Effector memory CD8-positive, alpha-beta T cell (primary cell): ENCODE data around the gene NAP1L1.
A peak's percentile ranks its signal among the peaks of the same experiment; 100 is the strongest.

Experiments
- ATAC-seq: fragments of 150-1000 bp; cut with Tn5 transposase; replicated peaks from 2 replicates; pipeline ENCODE4 v1.10.0; 2021; ENCODE audit warnings: mild to moderate bottlenecking, moderate library complexity
- DNase-seq, 3 experiments: peaks; one replicate each; pipeline ENCODE4 v3.0.0; 2021
- H3K27ac Mint-ChIP-seq, 2 donors: one replicate each; pipeline ENCODE4 v1.8.0; 2022; ENCODE audit warnings: mild to moderate bottlenecking in 2 of 2, mixed read lengths in 2 of 2, moderate library complexity in 2 of 2
- H3K27me3 Mint-ChIP-seq, 2 donors: one replicate each; pipeline ENCODE4 v1.8.0; 2022; ENCODE audit warnings: mixed read lengths in 2 of 2
- H3K36me3 Mint-ChIP-seq: one replicate; pipeline ENCODE4 v1.8.0; 2022; ENCODE audit warnings: mild to moderate bottlenecking, moderate library complexity, mixed read lengths; ENCODE audit not compliant: insufficient read depth
- H3K4me1 Mint-ChIP-seq, 2 donors: one replicate each; pipeline ENCODE4 v1.8.0; 2022; ENCODE audit warnings: low read depth in 2 of 2, mixed read lengths in 2 of 2
- H3K4me3 Mint-ChIP-seq, 2 donors: one replicate each; pipeline ENCODE4 v1.8.0; 2022; ENCODE audit warnings: mild to moderate bottlenecking in 2 of 2, mixed read lengths in 2 of 2, moderate library complexity in 2 of 2
- H3K9me3 Mint-ChIP-seq, 2 donors: one replicate each; pipeline ENCODE4 v1.8.0; 2022; ENCODE audit warnings: mixed read lengths in 2 of 2

The NAP1L1 gene

GRCh38 chr12:76014007-76014406, 70.5 kb downstream of the NAP1L1 start:
- H3K27me3 Mint-ChIP-seq, result no peaks in the 10 kb centered on the region
- H3K27ac Mint-ChIP-seq, result peak overlapping the region in 1 of 2 donors; percentile 19
- H3K36me3 Mint-ChIP-seq, result peaks cover 4% of the 10 kb centered on the region
- H3K4me1 Mint-ChIP-seq, result peaks cover 5 to 8% of the 10 kb centered on the region in 2 donors
- no peak overlapping the region for H3K4me3 Mint-ChIP-seq
- DNase-seq (no peak), ATAC-seq (no peak)
- no peaks in the 10 kb centered on the region for H3K9me3 Mint-ChIP-seq

- DNase-seq, result no peak
- peaks cover 5% of the 10 kb centered on the region in 2 donors for H3K4me1 Mint-ChIP-seq
- H3K36me3 Mint-ChIP-seq, result peaks cover 4% of the 10 kb centered on the region
- peak overlapping the region in 1 of 2 donors; percentile 19 for H3K27ac Mint-ChIP-seq
- no peak overlapping the region for H3K4me3 Mint-ChIP-seq
- H3K27me3 Mint-ChIP-seq, result no peaks in the 10 kb centered on the region
- no peak for ATAC-seq
- H3K9me3 Mint-ChIP-seq, result no peaks in the 10 kb centered on the region
Measured at GRCh38 chr12:76013603-76014002, 70.9 kb downstream of the NAP1L1 start.

DNA sequence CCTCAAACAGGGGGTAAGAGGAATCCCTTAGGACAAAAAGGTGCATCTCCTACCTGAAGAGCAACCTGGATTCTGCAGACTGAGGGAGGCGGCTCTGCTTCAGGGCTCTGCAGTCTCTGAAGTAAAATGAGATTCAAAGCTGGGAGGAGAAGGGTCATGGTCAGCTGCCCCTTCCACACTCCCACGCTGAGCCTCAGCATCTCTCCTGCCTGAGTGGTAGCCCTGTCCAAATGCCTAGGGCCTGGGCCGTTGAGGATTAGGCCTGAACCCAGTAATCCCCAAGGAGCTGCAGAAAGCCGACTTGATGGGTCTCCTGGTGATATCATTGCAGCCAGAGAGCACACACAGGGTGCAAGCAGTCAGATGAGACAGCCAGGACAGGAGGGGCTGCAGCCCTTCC, 71.8 kb downstream of the NAP1L1 start:
- DNase-seq, result no peak
- H3K9me3 Mint-ChIP-seq, result no peaks in the 10 kb centered on the region
- ATAC-seq, result no peak
- H3K4me3 Mint-ChIP-seq, result no peak overlapping the region
- H3K36me3 Mint-ChIP-seq, result peaks cover 4% of the 10 kb centered on the region
- H3K4me1 Mint-ChIP-seq, result peaks cover 0 to 5% of the 10 kb centered on the region in 2 donors
- no peaks in the 10 kb centered on the region for H3K27me3 Mint-ChIP-seq
- no peak overlapping the region for H3K27ac Mint-ChIP-seq

GRCh38 chr12:76010732-76011458, 73.6 kb downstream of the NAP1L1 start:
- H3K27ac Mint-ChIP-seq, result no peak overlapping the region
- DNase-seq, result no peak
- H3K36me3 Mint-ChIP-seq, result peaks cover 4% of the 10 kb centered on the region
- peaks cover 0 to 5% of the 10 kb centered on the region in 2 donors for H3K4me1 Mint-ChIP-seq
- H3K9me3 Mint-ChIP-seq, result no peaks in the 10 kb centered on the region
- no peaks in the 10 kb centered on the region for H3K27me3 Mint-ChIP-seq
- ATAC-seq, result no peak
- H3K4me3 Mint-ChIP-seq, result no peak overlapping the region

- no peak overlapping the region for H3K27ac Mint-ChIP-seq
- no peaks in the 10 kb centered on the region for H3K9me3 Mint-ChIP-seq
- H3K36me3 Mint-ChIP-seq, result no peaks in the 10 kb centered on the region
- ATAC-seq (no peak), DNase-seq (no peak)
- H3K27me3 Mint-ChIP-seq, result no peaks in the 10 kb centered on the region
- no peaks in the 10 kb centered on the region for H3K4me1 Mint-ChIP-seq
- no peak overlapping the region for H3K4me3 Mint-ChIP-seq
Measured at GRCh38 chr12:76008428-76008827, 76.1 kb downstream of the NAP1L1 start.

- no peak overlapping the region for H3K4me3 Mint-ChIP-seq
- no peaks in the 10 kb centered on the region for H3K27me3 Mint-ChIP-seq
- H3K36me3 Mint-ChIP-seq, result no peaks in the 10 kb centered on the region
- H3K9me3 Mint-ChIP-seq, result no peaks in the 10 kb centered on the region
- ATAC-seq, result no peak
- no peaks in the 10 kb centered on the region for H3K4me1 Mint-ChIP-seq
- H3K27ac Mint-ChIP-seq, result no peak overlapping the region
- DNase-seq, result no peak
Measured at GRCh38 chr12:76007640-76008039, 76.8 kb downstream of the NAP1L1 start.

DNA sequence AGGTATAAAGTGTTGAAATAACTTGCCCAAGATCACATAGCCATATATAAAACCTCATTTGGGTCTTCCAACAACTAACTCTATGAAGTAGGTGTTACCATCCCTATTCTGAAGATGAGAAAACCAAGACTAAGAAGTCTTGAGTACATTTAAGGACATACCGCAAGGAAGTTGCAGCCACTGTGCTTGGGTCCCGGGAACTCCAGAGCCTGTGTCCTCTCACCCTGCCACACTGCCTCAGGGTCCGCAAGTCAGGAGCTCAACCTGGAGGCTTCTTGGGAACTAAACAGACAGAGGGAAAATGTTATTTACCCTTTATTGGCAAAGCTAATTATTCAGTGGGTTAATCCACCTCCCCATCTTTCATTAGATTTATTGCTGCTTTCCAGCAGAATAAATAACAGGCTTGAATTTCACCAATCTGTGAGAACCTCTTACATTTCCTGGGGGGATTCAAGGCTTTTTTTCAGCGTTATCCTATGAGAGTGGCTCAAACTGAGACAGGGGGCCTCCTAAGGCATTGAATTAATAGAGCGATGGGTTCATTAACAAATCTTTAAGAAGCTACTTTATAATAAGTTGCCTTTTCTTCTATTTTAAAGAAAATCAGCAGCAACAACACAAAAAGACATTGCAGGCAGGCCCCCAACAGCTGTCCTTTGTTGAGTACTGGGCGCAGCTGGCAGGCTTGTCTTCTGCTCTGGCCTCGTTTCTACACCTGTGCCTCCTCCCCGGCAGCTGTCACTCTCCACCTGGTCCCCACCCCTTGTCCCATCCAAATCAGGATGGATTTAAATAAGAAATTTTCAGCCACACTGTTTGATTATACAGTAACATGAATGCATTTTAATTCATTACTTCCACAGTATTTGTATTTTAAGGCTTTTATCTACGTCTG, 78.2 kb downstream of the NAP1L1 start:
- DNase-seq, result no peak
- Mint-ChIP-seq H3K9me3 (no peaks in the 10 kb centered on the region), H3K27me3 (no peaks in the 10 kb centered on the region), H3K36me3 (no peaks in the 10 kb centered on the region), H3K27ac (no peak overlapping the region), H3K4me3 (no peak overlapping the region), H3K4me1 (no peaks in the 10 kb centered on the region)
- ATAC-seq, result no peak

GRCh38 chr12:76003355-76003638, 81.2 kb downstream of the NAP1L1 start:
- no peak overlapping the region for H3K4me3 Mint-ChIP-seq
- H3K9me3 Mint-ChIP-seq, result no peaks in the 10 kb centered on the region
- no peaks in the 10 kb centered on the region for H3K27me3 Mint-ChIP-seq
- DNase-seq, result no peak
- no peak for ATAC-seq
- H3K36me3 Mint-ChIP-seq, result no peaks in the 10 kb centered on the region
- H3K27ac Mint-ChIP-seq, result no peak overlapping the region
- no peaks in the 10 kb centered on the region for H3K4me1 Mint-ChIP-seq

DNA sequence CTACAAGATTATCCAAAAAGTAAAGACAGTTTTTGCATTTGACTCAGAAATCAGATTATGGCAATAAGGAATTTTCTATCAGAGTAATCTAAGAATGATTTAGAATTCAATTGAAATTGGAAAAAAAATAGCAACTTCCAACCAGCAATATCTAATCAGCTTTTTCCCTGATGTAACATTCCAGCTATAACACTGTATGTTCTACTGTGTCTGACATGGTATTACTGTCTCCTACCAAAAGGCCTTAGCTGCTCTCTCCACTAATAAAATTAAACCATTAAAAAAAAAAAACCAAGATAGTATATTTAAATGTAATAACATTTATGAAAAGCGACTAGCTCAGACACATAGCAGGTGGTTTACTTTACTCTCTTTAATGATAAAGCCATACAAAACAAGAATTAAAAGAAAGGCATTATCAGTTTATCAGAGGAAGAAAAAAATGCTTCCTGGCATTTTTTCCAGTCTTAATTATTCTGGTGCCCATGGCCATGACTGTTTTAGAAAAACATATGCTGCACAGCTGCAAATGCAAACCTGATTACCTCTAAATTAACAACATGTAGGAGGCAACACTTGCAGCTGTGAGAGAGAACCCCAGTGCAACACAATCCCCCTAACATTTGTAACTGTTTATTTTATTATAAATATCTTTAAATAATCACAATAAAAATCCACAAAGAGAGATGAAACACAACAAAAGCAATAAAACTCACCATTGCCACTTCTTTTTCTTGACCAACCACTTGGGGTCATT, 81.7 kb downstream of the NAP1L1 start:
- H3K27ac Mint-ChIP-seq, result no peak overlapping the region
- no peak for ATAC-seq
- no peaks in the 10 kb centered on the region for H3K36me3 Mint-ChIP-seq

GRCh38 chr12:75998292-75999063, 86.0 kb downstream of the NAP1L1 start:
- no peak overlapping the region for H3K27ac Mint-ChIP-seq
- ATAC-seq, result no peak

More for the DNA sequence above, 81.7 kb downstream of the NAP1L1 start:
- Mint-ChIP-seq H3K9me3 (no peaks in the 10 kb centered on the region), H3K4me3 (no peak overlapping the region), H3K27me3 (no peaks in the 10 kb centered on the region), H3K4me1 (no peaks in the 10 kb centered on the region)
- no peak for DNase-seq

GRCh38 chr12:75997658-75998057, 86.8 kb downstream of the NAP1L1 start:
- H3K36me3 Mint-ChIP-seq, result no peaks in the 10 kb centered on the region
- H3K27ac Mint-ChIP-seq, result no peak overlapping the region
- no peaks in the 10 kb centered on the region for H3K9me3 Mint-ChIP-seq
- no peak overlapping the region for H3K4me3 Mint-ChIP-seq
- H3K27me3 Mint-ChIP-seq, result no peaks in the 10 kb centered on the region
- DNase-seq (no peak), ATAC-seq (no peak)
- H3K4me1 Mint-ChIP-seq, result peaks cover 0 to 3% of the 10 kb centered on the region in 2 donors

More at GRCh38 chr12:75998292-75999063, 86.0 kb downstream of the NAP1L1 start:
- H3K36me3 Mint-ChIP-seq, result no peaks in the 10 kb centered on the region
- peaks cover 0 to 3% of the 10 kb centered on the region in 2 donors for H3K4me1 Mint-ChIP-seq
- no peaks in the 10 kb centered on the region for H3K9me3 Mint-ChIP-seq
- no peaks in the 10 kb centered on the region for H3K27me3 Mint-ChIP-seq
- H3K4me3 Mint-ChIP-seq, result no peak overlapping the region
- no peak for DNase-seq

- no peaks in the 10 kb centered on the region for H3K9me3 Mint-ChIP-seq
- H3K4me3 Mint-ChIP-seq, result no peak overlapping the region
- ATAC-seq (no peak), DNase-seq (no peak)
- no peaks in the 10 kb centered on the region for H3K27me3 Mint-ChIP-seq
- peaks cover 0 to 3% of the 10 kb centered on the region in 2 donors for H3K4me1 Mint-ChIP-seq
- no peaks in the 10 kb centered on the region for H3K36me3 Mint-ChIP-seq
- H3K27ac Mint-ChIP-seq, result no peak overlapping the region
Measured at GRCh38 chr12:75996861-75997447, 87.5 kb downstream of the NAP1L1 start.

DNA sequence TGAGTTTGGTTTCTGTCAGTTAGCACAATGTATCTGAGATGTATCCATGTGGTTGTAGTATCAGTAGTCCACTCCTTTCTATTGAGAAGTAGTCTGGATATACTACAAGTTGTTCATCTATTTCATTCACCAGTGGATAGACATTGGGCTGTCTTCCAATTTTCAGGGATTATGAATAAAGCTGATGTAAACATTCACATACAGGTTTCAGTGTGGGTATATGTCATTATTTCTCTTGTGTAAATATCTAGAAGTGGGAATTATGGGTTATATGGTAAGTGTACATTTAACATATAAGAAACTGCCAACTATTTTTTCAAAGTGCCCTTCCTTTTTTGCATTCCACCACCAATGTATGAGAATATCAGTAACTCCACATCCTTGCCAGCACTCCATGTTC, 88.8 kb downstream of the NAP1L1 start:
- H3K9me3 Mint-ChIP-seq, result no peaks in the 10 kb centered on the region
- no peak for DNase-seq
- H3K4me3 Mint-ChIP-seq, result no peak overlapping the region
- peaks cover 0 to 4% of the 10 kb centered on the region in 2 donors for H3K27me3 Mint-ChIP-seq
- ATAC-seq, result no peak
- H3K27ac Mint-ChIP-seq, result no peak overlapping the region
- peaks cover 0 to 3% of the 10 kb centered on the region in 2 donors for H3K4me1 Mint-ChIP-seq
- no peaks in the 10 kb centered on the region for H3K36me3 Mint-ChIP-seq
